K562 (cell line): ENCODE data around the gene DIAPH1.

Experiments
- EZH2 ChIP-seq: IDR thresholded peaks from 2 replicates; pipeline ENCODE4 v1.6.1; 2012; ENCODE audit warnings: low read depth, mild to moderate bottlenecking, inconsistent platforms, low read length, borderline replicate concordance
- MED1 ChIP-seq: sonication (generic); formaldehyde crosslinking; IDR thresholded peaks from 2 replicates; pipeline ENCODE4 v1.8.1; 2023; ENCODE audit warnings: missing genetic modification reagents, borderline replicate concordance
- MYC ChIP-seq, 2 experiments: fragments of 250-450 bp in 1 of 2; sonication (Bioruptor Pico) in 1 of 2; IDR thresholded peaks; 2 replicates each; pipeline versions ENCODE4 v1.5.1 to v1.6.1; 2012 to 2021; ENCODE audit warnings: low read depth in 2 of 2, borderline replicate concordance in 1 of 2, improper control_type of control experiment in 1 of 2, low read length in 1 of 2, mild to moderate bottlenecking in 1 of 2, moderate library complexity in 1 of 2
- NCOA4 ChIP-seq: fragments of 450-650 bp; IDR thresholded peaks from 2 replicates; pipeline ENCODE4 v1.6.1; 2018; ENCODE audit warnings: mild to moderate bottlenecking; ENCODE audit not compliant: partially characterized antibody
- NRF1 ChIP-seq, 2 experiments: fragments of 450-650 bp; IDR thresholded peaks in 1 of 2; conservative IDR thresholded peaks in 1 of 2; 2 replicates each; pipeline ENCODE4 v1.6.1; 2014; ENCODE audit warnings: mild to moderate bottlenecking in 2 of 2
- PURB ChIP-seq: sonication (generic); formaldehyde crosslinking; IDR thresholded peaks from 2 replicates; pipeline ENCODE4 v1.9.0; 2021; ENCODE audit warnings: low read depth, mild to moderate bottlenecking, missing genetic modification reagents
- RAD51 ChIP-seq: fragments of 450-650 bp; IDR thresholded peaks from 2 replicates; pipeline ENCODE4 v1.7.1; 2016; ENCODE audit warnings: low read depth, mild to moderate bottlenecking, borderline replicate concordance
- RBBP5 ChIP-seq: fragments of 200-600 bp; sonication (generic); IDR thresholded peaks from 2 replicates; pipeline ENCODE4 v1.6.1; 2012; ENCODE audit warnings: borderline replicate concordance, mild to moderate bottlenecking, low read length, control low read depth, inconsistent platforms; ENCODE audit not compliant: insufficient read depth, poor library complexity, severe bottlenecking
- ZNF668 ChIP-seq: fragments of 250-450 bp; sonication (Bioruptor Pico); IDR thresholded peaks from 2 replicates; pipeline ENCODE4 v1.8.0; 2022; ENCODE audit warnings: mild to moderate bottlenecking, inconsistent platforms
- TF ChIP-seq, protein P1 (sequence below): fragments of 450-650 bp; conservative IDR thresholded peaks from 2 replicates; pipeline ENCODE4 v1.6.1; 2016; ENCODE audit warnings: missing genetic modification characterization, low read depth, mild to moderate bottlenecking, control low read depth, missing compliant biosample characterization
- TF ChIP-seq, protein P2 (sequence below), 3 experiments: IDR thresholded peaks in 2 of 3; conservative IDR thresholded peaks in 1 of 3; 2 replicates each; pipeline ENCODE4 v1.5.1; 2011 to 2012; ENCODE audit warnings: low read length in 3 of 3, mild to moderate bottlenecking in 3 of 3, control low read depth in 2 of 3, improper control_type of control experiment in 1 of 3, inconsistent platforms in 1 of 3, low read depth in 1 of 3, mixed read lengths in 1 of 3, moderate library complexity in 1 of 3; ENCODE audit not compliant: insufficient read depth in 2 of 3
- TF ChIP-seq, protein P3 (sequence below): fragments of 250-450 bp; sonication (Bioruptor Pico); IDR thresholded peaks from 2 replicates; pipeline ENCODE4 v1.8.0; 2022; ENCODE audit warnings: inconsistent platforms, mild to moderate bottlenecking, moderate library complexity, borderline replicate concordance

DNA sequence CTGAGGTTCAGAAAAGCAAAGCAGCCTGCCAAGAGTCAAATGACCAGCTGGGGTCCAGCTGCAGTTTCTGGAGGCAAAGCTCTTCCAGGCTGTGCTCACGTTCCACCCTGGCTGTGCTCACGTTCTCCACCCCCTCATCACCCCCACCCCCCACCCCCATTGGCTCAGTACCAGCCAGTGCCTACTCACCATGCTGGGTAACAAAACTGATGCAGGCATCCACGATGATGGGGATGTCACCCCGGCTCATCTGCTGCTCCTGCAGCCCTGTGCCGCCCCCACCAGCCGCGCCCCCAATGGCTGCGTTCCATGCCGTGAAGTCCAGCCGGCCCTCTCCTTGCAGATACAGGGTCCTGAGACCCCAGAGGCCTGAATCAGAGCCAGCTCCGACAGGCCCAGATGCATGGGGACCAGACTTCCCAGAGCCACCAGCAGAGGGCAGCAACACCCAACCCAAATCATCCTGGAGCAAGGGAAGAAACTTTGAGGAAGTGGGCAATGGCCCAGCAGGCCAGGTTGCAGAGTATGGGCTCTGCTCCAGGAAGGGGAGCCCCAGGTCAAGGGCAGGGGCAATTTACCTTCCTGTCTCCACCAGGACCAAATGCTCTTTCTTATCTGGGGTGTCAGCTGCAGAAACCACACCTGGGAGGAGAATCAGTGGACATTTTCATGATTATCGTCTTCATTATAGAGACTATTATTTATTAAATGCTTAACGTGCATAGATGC, 46.1 kb upstream of the DIAPH1 start:
- TF ChIP-seq NCOA4 (no peak), MYC (IDR thresholded peaks at IDR 0.05; ENCODE audit: low read depth, low read length) (peak; percentile 38), MYC (CRISPR knock-in tag; IDR thresholded peaks at IDR 0.05; ENCODE audit: borderline replicate concordance, low read depth) (no peak), NRF1 (conservative IDR thresholded peaks at IDR 0.05 in 1 of 2, IDR thresholded peaks at IDR 0.05 in 1 of 2) (no peak), MED1 (CRISPR knock-in tag) (no peak), RBBP5 (no peak), EZH2 (no peak), PURB (CRISPR knock-in tag) (no peak), RAD51 (no peak), ZNF668 (no peak)
- TF ChIP-seq, protein P1, sequence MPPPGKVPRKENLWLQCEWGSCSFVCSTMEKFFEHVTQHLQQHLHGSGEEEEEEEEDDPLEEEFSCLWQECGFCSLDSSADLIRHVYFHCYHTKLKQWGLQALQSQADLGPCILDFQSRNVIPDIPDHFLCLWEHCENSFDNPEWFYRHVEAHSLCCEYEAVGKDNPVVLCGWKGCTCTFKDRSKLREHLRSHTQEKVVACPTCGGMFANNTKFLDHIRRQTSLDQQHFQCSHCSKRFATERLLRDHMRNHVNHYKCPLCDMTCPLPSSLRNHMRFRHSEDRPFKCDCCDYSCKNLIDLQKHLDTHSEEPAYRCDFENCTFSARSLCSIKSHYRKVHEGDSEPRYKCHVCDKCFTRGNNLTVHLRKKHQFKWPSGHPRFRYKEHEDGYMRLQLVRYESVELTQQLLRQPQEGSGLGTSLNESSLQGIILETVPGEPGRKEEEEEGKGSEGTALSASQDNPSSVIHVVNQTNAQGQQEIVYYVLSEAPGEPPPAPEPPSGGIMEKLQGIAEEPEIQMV (tag) = no peak
- TF ChIP-seq, protein P2, sequence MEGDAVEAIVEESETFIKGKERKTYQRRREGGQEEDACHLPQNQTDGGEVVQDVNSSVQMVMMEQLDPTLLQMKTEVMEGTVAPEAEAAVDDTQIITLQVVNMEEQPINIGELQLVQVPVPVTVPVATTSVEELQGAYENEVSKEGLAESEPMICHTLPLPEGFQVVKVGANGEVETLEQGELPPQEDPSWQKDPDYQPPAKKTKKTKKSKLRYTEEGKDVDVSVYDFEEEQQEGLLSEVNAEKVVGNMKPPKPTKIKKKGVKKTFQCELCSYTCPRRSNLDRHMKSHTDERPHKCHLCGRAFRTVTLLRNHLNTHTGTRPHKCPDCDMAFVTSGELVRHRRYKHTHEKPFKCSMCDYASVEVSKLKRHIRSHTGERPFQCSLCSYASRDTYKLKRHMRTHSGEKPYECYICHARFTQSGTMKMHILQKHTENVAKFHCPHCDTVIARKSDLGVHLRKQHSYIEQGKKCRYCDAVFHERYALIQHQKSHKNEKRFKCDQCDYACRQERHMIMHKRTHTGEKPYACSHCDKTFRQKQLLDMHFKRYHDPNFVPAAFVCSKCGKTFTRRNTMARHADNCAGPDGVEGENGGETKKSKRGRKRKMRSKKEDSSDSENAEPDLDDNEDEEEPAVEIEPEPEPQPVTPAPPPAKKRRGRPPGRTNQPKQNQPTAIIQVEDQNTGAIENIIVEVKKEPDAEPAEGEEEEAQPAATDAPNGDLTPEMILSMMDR (IDR thresholded peaks at IDR 0.05 in 2 of 3, conservative IDR thresholded peaks at IDR 0.05 in 1 of 3; ENCODE audit: insufficient read depth in 2 of 3, low read depth in 1 of 3, low read length in 3 of 3) = peak; percentile 90 to 93 (median 91)
- TF ChIP-seq, protein P3, sequence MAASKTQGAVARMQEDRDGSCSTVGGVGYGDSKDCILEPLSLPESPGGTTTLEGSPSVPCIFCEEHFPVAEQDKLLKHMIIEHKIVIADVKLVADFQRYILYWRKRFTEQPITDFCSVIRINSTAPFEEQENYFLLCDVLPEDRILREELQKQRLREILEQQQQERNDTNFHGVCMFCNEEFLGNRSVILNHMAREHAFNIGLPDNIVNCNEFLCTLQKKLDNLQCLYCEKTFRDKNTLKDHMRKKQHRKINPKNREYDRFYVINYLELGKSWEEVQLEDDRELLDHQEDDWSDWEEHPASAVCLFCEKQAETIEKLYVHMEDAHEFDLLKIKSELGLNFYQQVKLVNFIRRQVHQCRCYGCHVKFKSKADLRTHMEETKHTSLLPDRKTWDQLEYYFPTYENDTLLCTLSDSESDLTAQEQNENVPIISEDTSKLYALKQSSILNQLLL (CRISPR knock-in tag) = no peak
